Erythroblast (primary cell): Measurements from ENCODE around the gene SBF2.

Experiments
- GATA1 ChIP-seq: IDR thresholded peaks from 2 replicates; pipeline ENCODE4 v1.6.1; 2011; ENCODE audit warnings: low read depth, mild to moderate bottlenecking, control low read depth, low read length, moderate library complexity
- POLR2A ChIP-seq: IDR thresholded peaks from 2 replicates; pipeline ENCODE4 v1.6.1; 2011; ENCODE audit warnings: mild to moderate bottlenecking, low read length

DNA sequence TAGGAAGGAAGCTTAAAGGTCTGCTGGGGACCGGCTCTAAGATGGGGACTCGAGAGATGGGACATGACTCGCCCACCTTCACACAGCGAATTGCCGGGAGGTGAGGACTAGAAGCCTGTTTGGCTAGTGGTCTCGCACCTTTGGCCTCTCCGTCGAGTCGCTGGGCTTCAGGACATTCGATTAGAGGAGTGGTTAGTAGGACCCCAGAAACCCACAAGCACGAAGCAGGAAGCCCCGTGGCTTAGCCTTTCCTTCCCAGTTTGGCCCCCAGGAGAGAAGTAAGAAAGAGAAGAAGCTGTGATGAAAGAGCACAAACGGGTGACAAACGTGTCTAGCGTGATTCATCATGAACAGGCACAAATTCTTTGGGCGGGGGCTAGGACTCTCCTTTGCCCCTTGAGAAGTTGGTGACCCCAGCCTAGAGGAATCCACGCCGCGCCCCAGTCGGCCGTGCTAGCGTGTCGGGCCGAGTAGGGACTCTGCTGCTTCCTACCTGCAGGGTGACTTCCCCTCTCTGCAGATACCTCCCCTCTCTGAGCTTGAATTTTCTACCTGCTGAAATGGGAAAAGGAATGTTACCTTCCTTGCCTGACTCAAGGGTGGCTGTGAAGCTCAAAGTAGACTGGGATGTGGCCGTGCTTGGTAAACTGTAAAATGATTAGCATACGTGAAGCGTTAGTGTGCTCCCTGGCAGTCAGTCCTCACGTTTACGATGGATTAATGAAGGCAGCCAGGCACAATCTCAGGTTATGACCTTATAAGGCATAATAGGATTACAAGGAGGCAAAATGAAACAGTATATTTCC is 9.7 kb upstream of the SBF2 start:
- no peak for TF ChIP-seq POLR2A
- no peak for TF ChIP-seq GATA1
